GM04503 (cell line): ENCODE measurements around the gene EMC1.
"Not testable (repeated sequence)": the region's sequence is repeated elsewhere in the genome, so short reads cannot be mapped to it uniquely, and the experiment has no call there.

Experiments
- DNase-seq: peaks from one replicate; pipeline ENCODE4 v3.0.0-alpha.2; 2012; ENCODE audit warnings: low read depth

EMC1 gene

DNA sequence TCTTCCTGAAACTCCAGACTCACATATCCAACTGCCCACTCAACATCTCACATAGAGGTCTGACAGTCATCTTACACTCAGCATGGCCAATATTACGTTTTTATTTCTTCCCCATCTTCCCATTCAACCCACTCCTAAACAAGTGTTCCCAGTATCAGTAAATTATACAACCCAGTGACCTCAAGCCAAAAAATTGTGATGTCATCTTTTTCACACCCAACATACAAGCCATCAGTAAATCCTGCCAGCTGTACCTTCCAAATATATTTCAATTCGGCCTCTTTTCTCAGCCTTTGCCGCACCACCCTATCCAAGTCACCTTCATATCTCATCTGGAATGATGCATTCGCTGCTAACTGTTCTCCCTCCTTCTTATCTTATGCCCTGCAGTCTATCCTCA is 60.9 kb downstream of the EMC1 start:
- no peak for DNase-seq

DNA sequence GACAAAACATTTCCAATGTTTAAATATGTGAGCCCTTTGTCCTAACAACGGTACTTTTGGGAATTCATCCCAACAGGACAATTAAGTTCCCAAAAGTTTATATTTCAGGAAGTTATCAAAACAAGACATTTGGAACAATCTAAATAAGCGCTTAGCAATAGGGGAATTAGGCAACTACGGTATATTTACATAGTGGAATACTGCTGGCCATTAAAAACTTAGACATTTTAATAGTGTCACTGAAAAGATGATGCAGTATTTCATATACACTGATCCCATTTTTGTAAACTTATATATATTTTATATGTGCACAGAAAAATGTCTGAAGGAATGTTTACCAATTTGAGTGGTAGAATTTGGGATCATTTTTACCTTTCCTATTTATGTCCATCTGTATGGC is 62.1 kb downstream of the EMC1 start:
- DNase-seq: no peak

DNA sequence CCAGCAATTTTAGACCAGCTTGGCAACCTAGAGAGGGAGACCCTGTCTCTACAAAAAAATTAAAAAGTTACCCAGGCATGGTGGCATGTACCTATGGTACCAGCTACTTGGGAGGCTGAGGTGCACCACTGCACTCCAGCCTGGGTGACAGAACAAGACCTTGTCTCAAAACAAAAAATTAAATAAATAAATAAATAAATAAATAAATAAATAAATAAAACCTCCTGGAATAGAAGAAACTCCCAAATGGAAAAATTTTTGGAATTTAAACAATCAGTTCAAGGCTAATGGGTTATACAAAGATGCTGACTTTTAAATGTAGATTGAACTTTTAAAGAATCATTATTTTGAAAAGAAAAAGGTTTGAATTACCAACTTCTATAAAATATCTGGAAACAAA is 63.5 kb downstream of the EMC1 start:
- DNase-seq: no peak

DNA sequence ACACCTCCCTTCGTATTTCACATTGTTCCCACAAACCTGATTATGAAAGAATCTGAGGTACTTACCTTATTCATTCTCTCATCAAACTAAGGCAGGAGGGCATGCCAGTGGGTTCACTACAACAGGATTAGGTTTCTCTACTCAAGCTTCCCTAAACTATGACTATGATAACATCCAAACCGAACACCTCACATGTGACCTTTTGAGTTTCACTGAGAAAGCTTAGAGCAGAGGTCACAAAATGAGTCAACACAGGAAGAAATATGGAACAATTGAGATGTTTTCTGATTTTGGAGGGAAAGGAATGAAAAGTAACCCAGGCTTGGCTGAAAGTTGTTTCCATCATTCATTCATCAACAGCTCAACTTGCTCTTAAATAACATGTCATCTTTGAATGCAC is 65.3 kb downstream of the EMC1 start:
- no peak for DNase-seq

DNA sequence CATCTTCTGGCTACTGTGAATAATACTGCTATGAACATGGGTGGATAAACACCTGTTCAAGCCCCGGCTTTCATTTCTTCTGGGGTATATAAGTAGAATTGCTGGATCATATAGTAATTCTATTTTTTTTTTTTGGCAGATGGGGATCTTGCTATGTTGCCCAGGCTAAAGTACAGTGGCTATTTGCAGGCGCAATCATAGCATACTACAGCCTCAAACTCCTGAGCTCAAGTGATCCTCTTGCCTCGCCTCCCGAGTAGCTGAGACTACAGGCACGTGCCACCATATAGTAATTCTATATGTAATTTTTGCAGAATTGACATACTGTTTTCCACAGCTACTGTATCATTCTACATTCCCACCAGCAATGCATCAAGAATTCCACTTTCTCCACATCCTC is 69.1 kb downstream of the EMC1 start:
- no peak for DNase-seq

DNA sequence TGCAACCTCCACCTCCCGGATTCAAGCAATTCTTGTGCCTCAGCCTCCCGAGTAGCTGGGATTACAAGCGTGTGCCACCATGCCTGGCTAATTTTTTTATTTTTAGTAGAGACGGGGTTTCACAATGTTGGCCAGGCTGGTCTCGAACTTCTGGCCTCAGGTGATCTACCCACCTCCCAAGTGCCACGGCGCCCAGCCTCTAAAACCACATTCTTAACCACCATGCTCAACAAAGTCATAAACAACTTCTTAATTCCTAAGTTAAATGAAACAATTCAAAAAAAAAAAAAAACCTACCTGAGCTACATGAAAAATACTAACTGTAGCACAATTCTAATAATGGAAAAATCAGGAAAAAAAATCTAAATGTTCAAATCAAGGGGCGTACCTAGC is 71.1 kb downstream of the EMC1 start:
- DNase-seq: not testable (repeated sequence)

DNA sequence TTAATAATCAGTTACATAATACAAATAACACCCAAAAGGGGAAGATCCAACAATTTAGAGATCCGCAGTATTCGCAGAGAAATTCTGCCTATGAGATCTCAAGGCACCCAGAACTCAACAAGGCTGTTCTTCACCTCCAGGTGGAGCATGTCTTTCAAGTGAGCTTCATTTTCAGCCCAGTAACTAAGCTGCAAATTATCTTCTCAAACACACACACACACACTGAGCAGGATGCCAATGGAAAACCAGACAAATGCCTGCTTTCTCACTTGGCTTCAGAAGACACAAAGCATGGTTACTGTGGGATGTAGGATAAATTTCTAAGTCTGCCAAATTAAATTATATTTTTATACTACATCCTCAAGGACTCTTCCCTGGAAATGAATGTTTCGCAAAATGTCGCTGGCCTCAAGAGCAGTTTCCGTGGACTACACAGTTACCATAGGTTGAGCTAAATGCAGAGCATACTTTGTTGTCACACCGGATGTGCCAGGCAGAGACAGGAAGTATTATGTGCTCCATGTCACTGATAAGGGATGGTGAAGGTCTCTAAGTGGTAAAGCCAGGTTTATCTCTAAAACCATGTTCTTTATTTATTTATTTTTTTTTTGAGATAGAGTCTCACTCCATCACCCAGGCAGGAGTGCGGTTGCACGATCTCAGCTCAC is 71.6 kb downstream of the EMC1 start:
- DNase-seq: no peak

DNA sequence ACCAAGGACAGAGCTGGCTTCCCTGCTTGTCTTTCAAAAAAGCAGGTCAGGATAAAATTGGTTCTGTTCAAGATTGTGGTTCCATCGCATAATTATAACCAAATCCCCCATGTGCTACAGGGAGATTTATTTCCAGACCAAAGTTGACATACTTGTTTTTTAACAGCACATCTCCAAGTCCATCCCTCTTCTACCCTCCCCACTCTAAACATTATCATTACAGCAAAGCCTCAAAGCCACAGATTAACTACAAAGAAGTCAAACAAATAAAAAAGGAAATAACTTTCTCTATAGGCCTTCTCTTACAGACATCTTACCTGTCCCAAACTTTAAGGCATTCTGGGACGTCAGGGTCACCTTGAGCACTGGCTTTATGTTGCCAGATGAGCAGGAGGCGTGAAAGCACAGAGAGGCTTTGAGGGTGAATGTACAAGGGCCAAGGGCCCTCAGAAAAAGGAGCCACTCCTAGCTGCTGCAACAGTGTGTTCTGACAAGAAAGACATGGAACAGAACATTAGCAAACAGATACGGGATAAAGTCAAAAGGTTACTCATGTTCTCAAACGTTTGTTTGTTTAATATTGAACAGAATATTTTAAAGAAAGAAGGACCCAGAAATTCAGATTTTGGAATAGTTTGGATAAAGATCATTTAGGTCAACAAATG is 72.5 kb downstream of the EMC1 start:
- DNase-seq: no peak

DNA sequence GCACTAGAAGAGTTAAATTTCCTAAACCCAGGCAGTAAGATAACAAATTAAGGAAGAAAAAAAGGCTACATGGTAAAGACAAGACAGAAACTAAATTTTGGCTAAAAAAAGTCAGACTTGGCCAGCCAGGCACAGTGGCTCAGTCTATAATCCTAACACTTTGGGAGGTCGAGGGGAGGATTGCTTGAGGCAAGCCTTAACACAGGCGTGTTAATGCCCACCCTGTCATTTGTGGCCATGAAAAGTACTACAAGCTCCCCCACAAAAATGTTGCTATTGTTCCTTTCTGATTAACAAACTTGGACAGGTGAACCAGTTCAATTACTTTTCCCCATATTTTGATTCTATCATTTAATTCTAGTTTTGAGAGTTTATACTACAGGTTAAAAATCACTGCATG is 73.5 kb downstream of the EMC1 start:
- no peak for DNase-seq

DNA sequence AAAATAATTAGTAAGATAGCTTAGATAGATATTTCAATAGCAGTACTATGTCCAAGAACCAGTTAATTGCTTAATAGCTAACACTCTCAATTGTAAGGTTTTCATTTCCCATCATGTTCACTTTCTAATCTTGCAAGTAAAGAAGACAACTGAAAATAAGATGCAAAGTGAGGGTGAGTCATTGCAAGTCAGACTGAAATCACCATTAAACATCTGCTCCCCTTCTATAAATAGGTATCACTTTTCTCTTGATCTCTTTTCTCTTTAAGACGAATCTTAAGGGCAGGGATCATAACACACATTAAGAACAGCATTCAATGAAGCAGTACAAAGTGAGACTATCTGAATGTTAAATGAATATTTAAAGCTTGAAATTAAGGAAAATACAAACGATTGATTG is 81.7 kb downstream of the EMC1 start:
- DNase-seq: no peak

DNA sequence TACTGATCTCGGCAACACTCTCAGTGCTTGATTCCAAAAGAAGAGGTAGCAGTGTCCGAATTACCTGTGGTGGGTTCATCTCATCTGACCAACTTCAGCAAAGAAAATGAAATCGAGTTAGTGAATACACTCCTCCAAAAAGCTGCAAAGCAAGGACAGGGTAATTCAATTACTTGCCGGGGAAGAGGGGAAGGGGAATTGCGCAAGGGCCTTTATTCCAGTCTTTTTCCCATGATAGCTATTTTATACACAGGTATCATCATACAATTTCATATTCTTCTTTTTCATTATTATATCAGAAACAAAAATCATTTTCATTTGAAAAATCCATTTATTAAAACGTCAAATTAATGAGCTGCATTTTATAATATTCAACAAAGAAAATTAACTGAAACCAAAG is 84.2 kb downstream of the EMC1 start:
- DNase-seq: no peak

DNA sequence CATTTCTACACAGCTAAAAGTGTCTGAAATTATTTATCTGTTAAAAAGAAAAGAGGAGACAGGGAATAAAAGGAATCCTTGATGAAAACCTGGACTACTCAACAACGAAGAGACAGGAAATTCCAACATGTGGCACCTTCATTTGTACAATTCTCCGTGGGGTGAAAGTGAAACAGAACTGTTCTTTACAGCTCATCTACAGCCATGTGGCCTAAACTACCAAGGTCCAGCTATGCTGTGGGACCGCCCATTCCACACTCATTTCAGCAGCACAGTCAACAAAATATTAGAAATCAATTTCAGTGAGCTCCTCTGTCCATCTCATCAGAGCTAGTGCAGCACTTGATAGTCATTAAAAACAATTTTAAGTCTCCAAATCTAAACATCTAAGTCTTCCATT is 85.3 kb downstream of the EMC1 start:
- DNase-seq: no peak
